CD4-positive, alpha-beta memory T cell (primary cell): ENCODE data around the gene ADGRG3. TPM values are rescaled to one million over a fixed set of nuclear protein-coding genes. Genes with fewer than 3 reads are reported as not detected.
"Not testable (repeated sequence)": the region's sequence is repeated elsewhere in the genome, so short reads cannot be mapped to it uniquely, and the experiment has no call there.

Experiments used
- CTCF ChIA-PET: fragments of 350-600 bp; sonication (Branson Sonifier 250); formaldehyde crosslinking; loops from one replicate; lab custom pipeline; 2021; ENCODE audit warnings: inconsistent platforms; ENCODE audit not compliant: partially characterized antibody; lab: Charles Lee
- POLR2A ChIA-PET: fragments of 350-600 bp; sonication (Branson Sonifier 250); formaldehyde crosslinking; loops from one replicate; lab custom pipeline; 2021; ENCODE audit not compliant: partially characterized antibody; lab: Charles Lee
- DNase-seq, 5 donors: peaks; one replicate each; pipeline versions ENCODE4 v3.0.0 to v3.0.0-alpha.2; 2020 to 2022; ENCODE audit warnings: mixed read lengths in 1 of 5
- H3K27ac ChIP-seq: one replicate; pipeline ENCODE4 v1.7.0; 2013; ENCODE audit warnings: low read depth, low read length
- H3K27me3 ChIP-seq: 2 replicates; pipeline ENCODE4 v1.7.0; 2013; ENCODE audit warnings: mild to moderate bottlenecking, low read length, moderate library complexity; ENCODE audit not compliant: insufficient read depth
- H3K36me3 ChIP-seq: 2 replicates; pipeline ENCODE4 v1.7.0; 2013; ENCODE audit warnings: mild to moderate bottlenecking, low read length, moderate library complexity; ENCODE audit not compliant: insufficient read depth
- H3K4me1 ChIP-seq: 2 replicates; pipeline ENCODE4 v1.7.0; 2013; ENCODE audit warnings: mild to moderate bottlenecking, low read length, moderate library complexity; ENCODE audit not compliant: insufficient read depth
- H3K4me3 ChIP-seq, 2 donors: one replicate each; pipeline ENCODE4 v1.7.0; 2013; ENCODE audit warnings: low read length in 2 of 2, mild to moderate bottlenecking in 1 of 2
- H3K9me3 ChIP-seq, 2 donors: one replicate each; pipeline ENCODE4 v1.7.0; 2013; ENCODE audit warnings: low read length in 2 of 2, control low read depth in 1 of 2; ENCODE audit not compliant: control insufficient read depth in 1 of 2
- H3K27ac Mint-ChIP-seq, 7 donors: one replicate each; pipeline ENCODE4 v1.8.0; 2020 to 2021; ENCODE audit warnings: mixed read lengths in 7 of 7, mild to moderate bottlenecking in 6 of 7, inconsistent platforms in 3 of 7, moderate library complexity in 3 of 7
- H3K27me3 Mint-ChIP-seq, 2 donors: one replicate each; pipeline ENCODE4 v1.8.0; 2020 to 2021; ENCODE audit warnings: mixed read lengths in 2 of 2
- H3K36me3 Mint-ChIP-seq, 2 donors: one replicate each; pipeline ENCODE4 v1.8.0; 2020 to 2021; ENCODE audit warnings: mixed read lengths in 2 of 2, inconsistent platforms in 1 of 2, mild to moderate bottlenecking in 1 of 2
- H3K4me1 Mint-ChIP-seq, 4 donors: one replicate each; pipeline ENCODE4 v1.8.0; 2020 to 2021; ENCODE audit warnings: mixed read lengths in 4 of 4, mild to moderate bottlenecking in 1 of 4
- H3K4me3 Mint-ChIP-seq, 8 donors: one replicate each; pipeline ENCODE4 v1.8.0; 2020 to 2021; ENCODE audit warnings: mixed read lengths in 8 of 8, mild to moderate bottlenecking in 7 of 8, moderate library complexity in 6 of 8, inconsistent platforms in 3 of 8
- H3K9me3 Mint-ChIP-seq, 8 donors: one replicate each; pipeline ENCODE4 v1.8.0; 2020 to 2021; ENCODE audit warnings: mixed read lengths in 8 of 8, mild to moderate bottlenecking in 5 of 8, inconsistent platforms in 3 of 8, moderate library complexity in 1 of 8
- intact Hi-C: fragments of 100-400 bp; cut with micrococcal nuclease; formaldehyde crosslinking; loops from one replicate; pipeline ENCODE4 v1.15.1; 2023
- polyA plus RNA-seq, 2 donors: library from polyadenylated mRNA; unstranded; fragments of 300-500 nt; fragmentation: Illumina TruSeq; gene quantifications; one replicate each; pipeline ENCODE4 v1.2.3, GENCODE V29; 2021
- total RNA-seq, 2 experiments: library from RNA; stranded (reverse); gene quantifications; one replicate each; pipeline ENCODE4 v1.2.3, GENCODE V29; 2021

ADGRG3 gene
- total and polyA plus RNA-seq, 4 experiments from 2014 or later: not detected

DNA sequence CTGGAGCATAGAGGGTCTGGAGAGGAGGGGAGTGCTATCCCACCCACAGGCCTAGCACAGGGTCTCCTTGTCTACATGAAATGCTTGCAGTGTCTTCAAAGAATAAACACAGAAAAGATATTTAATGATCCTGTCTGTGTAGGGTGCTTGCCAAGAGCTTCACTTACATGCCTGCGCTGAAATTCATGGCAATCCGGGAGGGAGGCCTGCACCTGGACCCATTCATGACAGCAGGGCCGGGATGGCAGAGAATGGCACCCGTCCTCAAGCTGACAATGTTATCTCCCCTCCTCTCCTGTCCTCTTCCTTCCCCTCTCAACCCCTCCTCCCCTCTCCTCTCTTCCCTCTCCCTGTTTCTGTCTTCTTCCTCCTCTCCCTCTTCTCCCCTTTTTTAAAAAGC, 2.1 kb downstream of the ADGRG3 start:
- Histone ChIP-seq H3K27me3 (no peaks in the 10 kb centered on the region), H3K9me3 (no peaks in the 10 kb centered on the region), H3K27ac (no peak overlapping the region), H3K4me3 (no peak overlapping the region), H3K36me3 (no peaks in the 10 kb centered on the region), H3K4me1 (no peaks in the 10 kb centered on the region)
- Mint-ChIP-seq H3K27ac (no peak overlapping the region), H3K36me3 (no peaks in the 10 kb centered on the region), H3K9me3 (no peaks in the 10 kb centered on the region), H3K27me3 (peaks cover 2 to 3% of the 10 kb centered on the region in 2 donors), H3K4me1 (no peaks in the 10 kb centered on the region), H3K4me3 (no peak overlapping the region)
- POLR2A ChIA-PET: no interaction called here
- CTCF ChIA-PET: no interaction called here
- intact Hi-C loops: no loop called here
- DNase-seq: no peak

DNA sequence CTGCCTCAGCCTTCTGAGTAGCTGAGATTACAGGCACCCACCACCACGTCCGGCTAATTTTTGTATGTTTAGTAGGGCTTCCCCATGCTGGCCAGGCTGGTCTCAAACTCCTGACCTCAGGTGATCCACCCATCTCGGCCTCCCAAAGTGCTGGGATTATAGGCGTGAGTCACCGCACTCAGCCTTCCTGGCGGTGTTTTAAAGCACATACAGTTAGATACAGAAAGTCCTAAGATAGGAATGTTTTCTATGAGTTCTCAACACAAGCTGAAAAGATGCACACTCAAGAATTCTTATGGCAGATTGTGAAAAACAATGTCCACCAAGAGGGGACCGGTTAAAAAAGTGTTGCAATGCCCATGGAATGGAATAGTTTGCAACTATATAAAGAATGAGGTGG, 3.3 kb downstream of the ADGRG3 start:
- H3K27ac ChIP-seq, H3K36me3 Mint-ChIP-seq, H3K27me3 Mint-ChIP-seq, CTCF ChIA-PET, H3K27ac Mint-ChIP-seq, H3K4me1 Mint-ChIP-seq, intact Hi-C loops, DNase-seq, H3K4me3 ChIP-seq, H3K4me1 ChIP-seq, H3K27me3 ChIP-seq, H3K9me3 ChIP-seq, H3K36me3 ChIP-seq, H3K9me3 Mint-ChIP-seq, POLR2A ChIA-PET, H3K4me3 Mint-ChIP-seq: not testable (repeated sequence)

DNA sequence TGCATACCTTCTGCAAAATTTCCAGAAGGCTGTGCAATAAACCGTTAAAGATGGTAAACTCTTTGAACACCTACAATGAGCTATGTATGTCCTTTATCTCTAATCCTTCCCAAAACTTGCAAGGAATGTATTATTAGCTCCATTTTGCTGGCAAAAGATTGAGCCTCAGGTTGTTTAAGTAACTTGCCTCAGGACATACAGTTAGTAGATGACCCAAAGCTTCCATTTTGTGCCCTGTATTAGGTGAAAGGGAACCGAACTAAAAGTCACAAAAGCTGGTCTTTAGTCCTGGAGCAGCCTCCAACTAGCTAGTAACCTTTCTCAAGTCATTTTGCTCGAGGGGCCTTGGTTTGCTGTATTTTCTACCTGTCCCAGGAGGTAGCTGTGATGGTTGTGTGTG, 4.3 kb downstream of the ADGRG3 start:
- CTCF ChIA-PET: no interaction called here
- H3K4me3 Mint-ChIP-seq: no peak overlapping the region
- intact Hi-C loops: no loop called here

DNA sequence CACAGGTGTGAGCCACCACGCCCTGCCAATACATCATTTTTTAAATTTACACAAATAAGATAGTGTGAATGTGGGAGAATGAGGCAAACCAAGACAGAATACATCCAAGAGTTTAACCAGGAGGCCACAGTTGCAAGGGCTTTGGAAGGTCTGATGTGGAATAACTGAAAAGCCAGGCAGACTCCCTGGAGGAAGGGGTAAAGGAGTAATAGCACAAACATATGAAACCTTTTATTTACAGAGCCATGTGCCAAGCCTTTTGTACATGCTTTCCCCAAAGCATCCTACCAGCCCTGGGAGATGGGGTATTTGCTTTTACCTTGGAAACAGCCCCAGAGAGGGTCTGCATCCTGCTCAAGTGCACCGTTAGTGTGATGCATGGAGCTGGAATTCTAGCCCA, 4.7 kb downstream of the ADGRG3 start:
- Mint-ChIP-seq H3K36me3 (no peaks in the 10 kb centered on the region), H3K9me3 (no peaks in the 10 kb centered on the region), H3K27ac (no peak overlapping the region), H3K27me3 (peaks cover 3% of the 10 kb centered on the region in 2 donors), H3K4me1 (no peaks in the 10 kb centered on the region), H3K4me3 (no peak overlapping the region)
- CTCF ChIA-PET: no interaction called here
- H3K9me3 ChIP-seq: no peaks in the 10 kb centered on the region
- H3K27ac ChIP-seq: no peak overlapping the region
- no peaks in the 10 kb centered on the region for H3K36me3 ChIP-seq
- no peak overlapping the region for H3K4me3 ChIP-seq
- no peaks in the 10 kb centered on the region for H3K27me3 ChIP-seq
- H3K4me1 ChIP-seq: no peaks in the 10 kb centered on the region
- POLR2A ChIA-PET: no interaction called here
- no peak for DNase-seq
- intact Hi-C loops: no loop called here

More for the DNA sequence above, 4.3 kb downstream of the ADGRG3 start:
- no peak overlapping the region for H3K27ac ChIP-seq
- Mint-ChIP-seq H3K36me3 (no peaks in the 10 kb centered on the region), H3K27me3 (peaks cover 3% of the 10 kb centered on the region in 2 donors), H3K9me3 (no peaks in the 10 kb centered on the region), H3K4me1 (no peaks in the 10 kb centered on the region), H3K27ac (no peak overlapping the region)
- POLR2A ChIA-PET: no interaction called here
- H3K4me1 ChIP-seq: no peaks in the 10 kb centered on the region
- no peak overlapping the region for H3K4me3 ChIP-seq
- no peak for DNase-seq
- H3K9me3 ChIP-seq: no peaks in the 10 kb centered on the region
- H3K36me3 ChIP-seq: no peaks in the 10 kb centered on the region
- no peaks in the 10 kb centered on the region for H3K27me3 ChIP-seq

DNA sequence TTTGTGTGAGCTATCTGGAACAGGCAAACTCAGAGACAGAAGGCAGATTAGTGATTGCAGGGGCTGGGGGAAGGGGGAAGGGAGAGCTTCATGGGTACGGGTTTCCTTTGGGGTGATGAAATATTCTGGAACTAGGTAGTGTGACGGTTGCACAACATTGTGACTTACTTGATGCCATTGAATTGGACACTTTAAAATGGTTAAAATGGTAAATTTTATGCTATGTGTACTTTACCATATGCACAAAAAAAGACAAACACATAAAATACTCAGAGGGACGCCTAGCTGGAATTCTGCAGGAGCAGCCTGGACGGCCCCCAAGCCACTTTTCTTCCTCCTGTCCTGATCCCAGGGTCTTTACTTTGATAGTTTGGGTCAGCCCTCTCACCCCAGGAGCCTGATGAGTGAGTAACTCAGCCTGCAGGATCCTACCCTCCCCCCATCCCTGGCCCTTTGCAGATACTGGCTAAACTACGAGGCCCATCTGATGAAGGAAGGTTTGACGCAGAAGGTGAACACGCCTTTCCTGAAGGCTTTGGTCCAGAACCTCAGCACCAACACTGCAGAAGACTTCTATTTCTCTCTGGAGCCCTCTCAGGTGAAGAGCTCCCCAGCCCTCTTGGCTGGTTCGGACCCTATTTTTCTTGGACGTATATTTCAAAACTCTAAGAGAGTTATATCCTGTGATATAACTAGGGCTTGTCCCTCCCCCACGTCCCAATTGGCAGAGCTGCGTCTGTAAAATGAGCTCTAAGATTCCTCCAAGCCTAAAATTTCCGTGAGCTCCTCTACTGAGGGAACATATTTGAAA, 7.8 kb downstream of the ADGRG3 start:
- H3K4me1 ChIP-seq: no peaks in the 10 kb centered on the region
- H3K36me3 Mint-ChIP-seq: no peaks in the 10 kb centered on the region
- H3K9me3 Mint-ChIP-seq: no peaks in the 10 kb centered on the region
- H3K9me3 ChIP-seq: no peaks in the 10 kb centered on the region
- no peak overlapping the region for H3K4me3 Mint-ChIP-seq
- H3K27me3 Mint-ChIP-seq: peaks cover 1 to 2% of the 10 kb centered on the region in 2 donors
- no peak overlapping the region for H3K27ac ChIP-seq
- no peak for DNase-seq
- H3K4me3 ChIP-seq: no peak overlapping the region
- H3K4me1 Mint-ChIP-seq: no peaks in the 10 kb centered on the region
- POLR2A ChIA-PET: no interaction called here
- no peaks in the 10 kb centered on the region for H3K36me3 ChIP-seq
- CTCF ChIA-PET: interaction anchor here (1.6 kb wide), 1 partner anchor 28 kb away, joined by 3 read pairs; no protein-coding TSS in a partner anchor
- intact Hi-C loops: no loop called here
- H3K27ac Mint-ChIP-seq: no peak overlapping the region
- H3K27me3 ChIP-seq: no peaks in the 10 kb centered on the region

DNA sequence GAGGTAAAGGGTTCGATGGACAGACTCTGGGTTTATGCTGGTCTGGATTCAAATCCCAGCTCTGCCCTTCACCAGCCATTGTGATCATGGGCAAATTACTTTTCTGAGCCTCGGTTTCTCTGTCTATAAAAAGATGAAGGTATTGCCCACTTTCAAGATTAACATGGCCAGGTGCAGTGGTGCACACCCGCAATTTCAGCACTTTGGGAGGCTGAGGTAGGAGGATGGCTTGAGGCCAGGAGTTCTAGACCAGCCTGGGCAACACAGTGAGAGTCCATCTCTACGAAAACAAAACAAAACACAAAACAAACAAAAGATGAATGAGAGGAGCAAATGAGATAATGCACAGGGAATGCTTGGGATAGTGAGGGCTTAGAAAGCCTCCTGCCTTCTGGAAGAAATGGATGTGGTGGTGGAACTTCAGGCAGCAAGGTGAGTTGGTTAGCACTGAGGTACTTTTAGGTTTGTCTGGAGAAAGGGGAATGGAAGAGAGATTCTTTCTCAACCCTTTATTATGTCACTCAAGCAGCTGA, 8.5 kb downstream of the ADGRG3 start:
- no peaks in the 10 kb centered on the region for H3K9me3 Mint-ChIP-seq
- no peak overlapping the region for H3K27ac ChIP-seq
- no peaks in the 10 kb centered on the region for H3K4me1 ChIP-seq
- no peaks in the 10 kb centered on the region for H3K9me3 ChIP-seq
- no peaks in the 10 kb centered on the region for H3K36me3 Mint-ChIP-seq
- intact Hi-C loops: no loop called here
- ChIA-PET POLR2A (no interaction called here), CTCF (no interaction called here)
- H3K4me1 Mint-ChIP-seq: no peaks in the 10 kb centered on the region
- H3K4me3 ChIP-seq: no peak overlapping the region
- DNase-seq: no peak
- no peaks in the 10 kb centered on the region for H3K36me3 ChIP-seq
- no peaks in the 10 kb centered on the region for H3K27me3 ChIP-seq
- peaks cover 1 to 2% of the 10 kb centered on the region in 2 donors for H3K27me3 Mint-ChIP-seq
- no peak overlapping the region for H3K27ac Mint-ChIP-seq
- H3K4me3 Mint-ChIP-seq: no peak overlapping the region

DNA sequence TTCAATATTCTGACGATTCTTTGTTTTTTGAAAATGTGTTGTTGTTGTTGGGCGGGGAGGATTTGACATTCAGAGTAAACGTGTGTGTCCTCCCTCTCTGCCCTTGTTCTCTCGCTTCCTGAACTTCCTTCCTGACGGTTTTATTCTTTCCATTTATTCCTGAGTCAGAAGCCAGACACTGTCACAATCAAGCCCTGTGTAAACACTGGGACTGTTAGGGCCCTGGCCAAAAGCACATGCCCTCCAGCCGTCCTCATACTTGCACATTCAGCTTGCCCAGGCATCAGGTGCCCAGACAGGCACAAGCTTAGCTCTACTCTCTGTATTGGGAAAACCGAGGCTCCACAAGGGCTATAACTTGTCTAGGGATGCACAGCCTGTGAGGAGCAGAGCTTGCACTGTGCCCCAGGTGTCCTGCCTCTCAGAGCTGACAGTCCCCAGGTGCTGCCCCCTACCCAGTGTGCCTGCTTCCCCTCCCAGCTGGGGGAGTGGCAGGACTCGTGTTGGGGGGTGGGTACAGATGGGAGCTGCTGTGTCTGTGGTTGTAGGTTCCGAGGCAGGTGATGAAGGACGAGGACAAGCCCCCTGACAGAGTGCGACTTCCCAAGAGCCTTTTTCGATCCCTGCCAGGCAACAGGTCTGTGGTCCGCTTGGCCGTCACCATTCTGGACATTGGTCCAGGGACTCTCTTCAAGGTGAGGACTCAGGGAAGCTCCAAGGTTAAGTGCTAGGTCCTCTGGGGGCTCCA, 9.7 kb downstream of the ADGRG3 start:
- Mint-ChIP-seq H3K27me3 (peaks cover 1 to 2% of the 10 kb centered on the region in 2 donors), H3K27ac (no peak overlapping the region), H3K9me3 (no peaks in the 10 kb centered on the region), H3K36me3 (no peaks in the 10 kb centered on the region), H3K4me1 (no peaks in the 10 kb centered on the region), H3K4me3 (no peak overlapping the region)
- no peaks in the 10 kb centered on the region for H3K36me3 ChIP-seq
- no peak overlapping the region for H3K4me3 ChIP-seq
- POLR2A ChIA-PET: no interaction called here
- intact Hi-C loops: no loop called here
- DNase-seq: no peak
- no peak overlapping the region for H3K27ac ChIP-seq
- no peaks in the 10 kb centered on the region for H3K9me3 ChIP-seq
- no peaks in the 10 kb centered on the region for H3K4me1 ChIP-seq
- H3K27me3 ChIP-seq: no peaks in the 10 kb centered on the region
- CTCF ChIA-PET: no interaction called here
